Vagina (tissue), 2 donors: ENCODE measurements around the gene NOM1.

ENCODE experiments used
- CTCF ChIP-seq, 3 experiments: fragments of 450-650 bp in 2 of 3; fragments of 200-600 bp in 1 of 3; sonication (generic) in 1 of 3; IDR thresholded peaks; one replicate each; pipeline ENCODE4 v1.5.1; 2017 to 2019; ENCODE audit warnings: antibody characterized with exemption in 3 of 3, mild to moderate bottlenecking in 2 of 3, moderate library complexity in 2 of 3
- POLR2A ChIP-seq, 2 donors: fragments of 450-650 bp; IDR thresholded peaks; one replicate each; pipeline ENCODE4 v1.6.1; 2017; ENCODE audit warnings: antibody characterized with exemption in 2 of 2, mild to moderate bottlenecking in 2 of 2, moderate library complexity in 2 of 2
- POLR2AphosphoS5 ChIP-seq, 2 donors: sonication (generic); formaldehyde crosslinking; IDR thresholded peaks; one replicate each; pipeline ENCODE4 v1.9.0; 2017; ENCODE audit warnings: antibody characterized with exemption in 2 of 2, mild to moderate bottlenecking in 2 of 2, low read depth in 1 of 2; ENCODE audit not compliant: insufficient read depth in 1 of 2

- TF ChIP-seq CTCF (IDR thresholded peaks at IDR 0.05) (no peak), POLR2A (IDR thresholded peaks at IDR 0.05) (no peak), POLR2AphosphoS5 (IDR thresholded peaks at IDR 0.05; ENCODE audit: insufficient read depth in 1 of 2, low read depth in 1 of 2) (no peak)
These were observed 17.5 kb upstream of the NOM1 start for GRCh38 chr7:156932006-156932405.
